DOHH2 (cell line): ENCODE results near the gene ELAVL2.

Experiments
- H3F3A ChIP-seq: fragments of 200-600 bp; sonication (generic), shearing (Covaris generic); 2 replicates; pipeline ENCODE4 v1.6.0; 2016; ENCODE audit warnings: antibody characterized with exemption, mild to moderate bottlenecking; ENCODE audit not compliant: control insufficient read depth, insufficient read depth
- H3K27ac ChIP-seq: fragments of 200-600 bp; sonication (generic); 2 replicates; pipeline ENCODE4 v1.5.1; 2014; ENCODE audit warnings: low read depth, mild to moderate bottlenecking, low read length, moderate library complexity
- H3K27me3 ChIP-seq: fragments of 200-600 bp; sonication (generic); 2 replicates; pipeline ENCODE4 v1.6.1; 2014; ENCODE audit warnings: mild to moderate bottlenecking, low read length, mixed read lengths; ENCODE audit not compliant: control insufficient read depth
- H3K36me3 ChIP-seq: fragments of 200-600 bp; sonication (generic); 2 replicates; pipeline ENCODE4 v1.6.1; 2014; ENCODE audit warnings: mild to moderate bottlenecking, low read length, moderate library complexity, mixed read lengths; ENCODE audit not compliant: control insufficient read depth
- H3K4me1 ChIP-seq: fragments of 200-600 bp; sonication (generic); 2 replicates; pipeline ENCODE4 v1.6.1; 2014; ENCODE audit warnings: mild to moderate bottlenecking, low read length, mixed read lengths; ENCODE audit not compliant: control insufficient read depth
- H3K4me2 ChIP-seq: fragments of 200-600 bp; sonication (generic); 2 replicates; pipeline ENCODE4 v1.6.0; 2014; ENCODE audit warnings: mild to moderate bottlenecking, low read length, moderate library complexity
- H3K4me3 ChIP-seq: fragments of 200-600 bp; sonication (generic); 2 replicates; pipeline ENCODE4 v1.5.1; 2014; ENCODE audit warnings: mild to moderate bottlenecking, low read length, mixed read lengths
- H3K79me2 ChIP-seq: fragments of 200-600 bp; sonication (generic); 2 replicates; pipeline ENCODE4 v1.6.1; 2014; ENCODE audit warnings: mild to moderate bottlenecking, low read length, mixed read lengths; ENCODE audit not compliant: control insufficient read depth
- H3K9me2 ChIP-seq: fragments of 200-600 bp; sonication (generic); replicated peaks from 2 replicates; pipeline ENCODE4 v1.6.1; 2014; ENCODE audit warnings: mild to moderate bottlenecking, low read length, mixed read lengths; ENCODE audit not compliant: control insufficient read depth
- H3K9me3 ChIP-seq: fragments of 200-600 bp; sonication (generic); 2 replicates; pipeline ENCODE4 v1.6.1; 2014; ENCODE audit warnings: antibody characterized with exemption, low read length, mixed read lengths; ENCODE audit not compliant: control insufficient read depth, insufficient read depth
- H4K20me1 ChIP-seq: fragments of 200-600 bp; sonication (generic); 2 replicates; pipeline ENCODE4 v1.6.0; 2014; ENCODE audit warnings: low read depth, mild to moderate bottlenecking, antibody characterized with exemption, low read length, moderate library complexity; ENCODE audit not compliant: control insufficient read depth, insufficient read depth
- CTCF ChIP-seq: fragments of 200-600 bp; sonication (generic); IDR thresholded peaks from one replicate; pipeline ENCODE4 v1.5.1; 2014; ENCODE audit warnings: antibody characterized with exemption, mild to moderate bottlenecking, low read depth, low read length; ENCODE audit not compliant: poor library complexity, severe bottlenecking
- EZH2phosphoT487 ChIP-seq: fragments of 200-600 bp; sonication (generic); IDR thresholded peaks from 2 replicates; pipeline ENCODE4 v1.6.1; 2017; ENCODE audit warnings: borderline replicate concordance, mild to moderate bottlenecking, antibody characterized with exemption, low read length, moderate library complexity, mixed read lengths

ELAVL2 gene

GRCh38 chr9:23826120-23826629, at the start of gene ELAVL2:
ELAVL2 (minus strand) TSS chr9:23826240; CDS start chr9:23762234, 64,006 bp downstream.
- no peaks in the 10 kb centered on the region for H3K36me3 ChIP-seq
- no peaks in the 10 kb centered on the region for H4K20me1 ChIP-seq
- H3K27me3 ChIP-seq, result no peaks in the 10 kb centered on the region
- H3F3A ChIP-seq, result no peaks in the 10 kb centered on the region
- no peak within 1 kb of the TSS for H3K4me3 ChIP-seq
- TF ChIP-seq EZH2phosphoT487, result no peak
- TF ChIP-seq CTCF, result no peak
- no peak within 1 kb of the TSS for H3K4me2 ChIP-seq
- H3K9me3 ChIP-seq, result peaks cover 15% of the 10 kb centered on the region; the same call in 1 of the 2 replicates
- no peaks in the 10 kb centered on the region for H3K4me1 ChIP-seq
- H3K9me2 ChIP-seq, result no peaks in the 10 kb centered on the region
- no peak within 1 kb of the TSS for H3K27ac ChIP-seq
- H3K79me2 ChIP-seq, result no peaks in the 10 kb centered on the region

GRCh38 chr9:23858234-23858633, 32.2 kb upstream of the ELAVL2 start:
- Histone ChIP-seq H3K9me2 (no peaks in the 10 kb centered on the region), H3K4me2 (no peak overlapping the region), H3K36me3 (no peaks in the 10 kb centered on the region), H3F3A (no peaks in the 10 kb centered on the region), H3K4me1 (no peaks in the 10 kb centered on the region), H3K27me3 (no peaks in the 10 kb centered on the region), H3K79me2 (no peaks in the 10 kb centered on the region), H3K27ac (no peak overlapping the region), H3K9me3 (no peaks in the 10 kb centered on the region), H4K20me1 (no peaks in the 10 kb centered on the region), H3K4me3 (no peak overlapping the region)
- no peak for TF ChIP-seq EZH2phosphoT487
- TF ChIP-seq CTCF, result no peak

GRCh38 chr9:23855873-23856604, 30.0 kb upstream of the ELAVL2 start:
- no peak overlapping the region for H3K4me2 ChIP-seq
- TF ChIP-seq CTCF, result no peak
- no peak for TF ChIP-seq EZH2phosphoT487
- H3K9me2 ChIP-seq, result no peaks in the 10 kb centered on the region

More at GRCh38 chr9:23855873-23856604, 30.0 kb upstream of the ELAVL2 start:
- Histone ChIP-seq H3K36me3 (no peaks in the 10 kb centered on the region), H3K27me3 (no peaks in the 10 kb centered on the region), H3K4me3 (no peak overlapping the region), H3K9me3 (peaks cover 2% of the 10 kb centered on the region; the same call in 1 of the 2 replicates), H3K4me1 (no peaks in the 10 kb centered on the region), H3F3A (no peaks in the 10 kb centered on the region), H4K20me1 (no peaks in the 10 kb centered on the region), H3K27ac (no peak overlapping the region), H3K79me2 (no peaks in the 10 kb centered on the region)
